Activated naive CD8-positive, alpha-beta T cell treated with anti-CD3 and anti-CD28 coated beads, Interleukin-2, amount 10 ng/mL, durations not matched to agents 7 days and 5 days (primary cell): ENCODE data around the gene CBLN3. TPM values are rescaled to one million over a fixed set of nuclear protein-coding genes. Genes with fewer than 3 reads are reported as not detected.
"Not testable (repeated sequence)": the region's sequence is repeated elsewhere in the genome, so short reads cannot be mapped to it uniquely, and the experiment has no call there.

Experiments
- ATAC-seq: fragments of 150-1000 bp; cut with Tn5 transposase; one replicate; pipeline ENCODE4 v1.10.0; 2021; ENCODE audit warnings: low read depth, moderate library complexity
- POLR2A ChIA-PET: fragments of 350-600 bp; sonication (Branson Sonifier 250); formaldehyde crosslinking; loops from one replicate; lab custom pipeline; 2021; ENCODE audit warnings: antibody characterized with exemption; lab: Charles Lee
- DNase-seq: peaks from one replicate; pipeline ENCODE4 v3.0.0; 2021
- H3K27ac Mint-ChIP-seq: one replicate; pipeline ENCODE4 v1.8.0; 2022; ENCODE audit warnings: mild to moderate bottlenecking, mixed read lengths
- H3K27me3 Mint-ChIP-seq: one replicate; pipeline ENCODE4 v1.8.0; 2022; ENCODE audit warnings: mild to moderate bottlenecking, moderate library complexity, mixed read lengths
- H3K36me3 Mint-ChIP-seq: one replicate; pipeline ENCODE4 v1.8.0; 2021; ENCODE audit warnings: mild to moderate bottlenecking, mixed read lengths
- H3K4me1 Mint-ChIP-seq: one replicate; pipeline ENCODE4 v1.8.0; 2021; ENCODE audit warnings: mixed read lengths
- H3K4me3 Mint-ChIP-seq: one replicate; pipeline ENCODE4 v1.8.0; 2022; ENCODE audit warnings: mild to moderate bottlenecking, moderate library complexity, mixed read lengths
- H3K9me3 Mint-ChIP-seq: one replicate; pipeline ENCODE4 v1.8.0; 2021; ENCODE audit warnings: mixed read lengths
- total RNA-seq, 2 experiments: library from RNA; stranded (reverse); gene quantifications; one replicate each; pipeline ENCODE4 v1.2.3, GENCODE V29; 2021

Gene CBLN3
- total RNA-seq, 2 experiments from 2014 or later = 3.2 to 3.8 TPM

GRCh38 chr14:24450828-24451227, 21.4 kb upstream of the CBLN3 start:
- H3K4me3 Mint-ChIP-seq, H3K27me3 Mint-ChIP-seq, H3K4me1 Mint-ChIP-seq, POLR2A ChIA-PET, ATAC-seq, H3K27ac Mint-ChIP-seq, DNase-seq: not testable (repeated sequence)
- H3K36me3 Mint-ChIP-seq = peaks cover 34% of the 10 kb centered on the region
- H3K9me3 Mint-ChIP-seq = peaks cover 12% of the 10 kb centered on the region

DNA sequence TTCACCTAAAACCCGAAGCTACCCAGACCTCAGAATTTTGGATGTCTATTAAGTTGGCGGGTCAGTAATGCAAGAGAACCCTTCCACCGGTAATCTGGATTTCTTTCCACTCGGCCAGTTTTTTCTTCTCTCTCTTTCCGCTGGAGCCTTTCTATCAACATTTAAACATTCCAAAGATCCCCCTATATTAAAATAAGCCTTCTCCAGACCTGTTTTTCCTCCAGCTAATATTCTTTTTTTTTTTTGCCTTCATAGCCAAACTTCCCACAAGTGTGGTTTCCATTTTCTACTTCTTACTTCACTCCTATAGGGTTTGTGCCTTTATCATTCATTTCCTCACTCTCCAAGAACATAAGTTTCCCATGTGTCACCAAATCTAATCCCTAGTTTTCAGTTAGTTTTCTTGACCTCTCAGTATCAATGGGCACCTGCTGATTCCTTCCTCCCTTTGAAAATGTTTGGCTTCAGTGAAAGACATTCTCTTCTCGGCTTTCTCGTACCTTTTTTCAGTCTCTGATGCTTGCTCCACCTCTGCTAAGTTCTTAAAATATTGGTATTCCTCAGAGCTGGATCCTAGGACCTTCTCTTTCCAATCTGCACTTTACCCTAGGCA, 13.7 kb upstream of the CBLN3 start:
- ATAC-seq (no peak), DNase-seq (no peak)
- POLR2A ChIA-PET = interaction anchor here (0.6 to 5.4 kb wide), 8 partner anchors 12 to 201 kb away, joined by 3 to 68 read pairs (median 4); partner anchors contain the start of genes CBLN3, KHNYN and TINF2
- Mint-ChIP-seq H3K27ac (peak overlapping the region; percentile 98), H3K9me3 (no peaks in the 10 kb centered on the region), H3K36me3 (peaks cover 21% of the 10 kb centered on the region), H3K27me3 (no peaks in the 10 kb centered on the region), H3K4me3 (peak overlapping the region; percentile 90), H3K4me1 (peaks cover 27% of the 10 kb centered on the region)

DNA sequence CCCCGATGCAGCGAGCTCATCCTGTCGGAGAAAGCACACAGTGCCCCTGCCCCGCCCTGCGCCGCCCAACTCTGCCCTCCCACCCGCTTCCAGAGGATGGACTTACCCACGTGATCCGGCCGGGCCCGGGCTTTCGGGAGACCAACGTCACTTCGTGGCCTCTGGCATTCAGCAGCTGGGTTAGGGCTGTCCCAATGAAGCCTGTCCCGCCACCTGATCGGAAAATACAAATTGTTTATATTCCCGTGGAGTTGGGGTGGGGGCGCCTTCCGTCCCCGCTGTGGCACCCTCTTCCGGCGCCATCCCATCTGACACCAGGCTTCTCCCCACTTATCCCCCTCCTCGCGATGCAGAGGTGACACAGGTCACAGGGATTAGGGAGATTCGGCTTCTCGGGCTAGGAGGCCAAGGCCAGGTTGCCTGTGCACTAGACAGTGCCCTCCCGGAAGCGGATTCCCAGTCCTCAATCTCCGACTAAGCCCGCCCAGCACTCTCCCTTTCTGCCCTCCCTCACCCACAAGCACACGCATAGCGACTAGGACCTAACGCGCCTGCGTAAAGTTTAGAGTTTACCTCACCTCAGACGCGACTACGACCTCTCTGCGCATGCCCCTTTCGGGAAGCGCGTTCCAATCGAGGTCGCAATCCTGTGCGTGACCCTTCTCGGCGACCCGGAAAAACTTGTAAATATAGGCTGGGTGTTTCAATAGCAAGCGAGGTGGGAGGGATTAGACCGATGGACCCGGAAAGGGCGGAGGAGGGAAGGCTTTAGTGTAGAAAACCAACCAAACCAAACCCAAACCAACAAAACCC, 13.0 kb upstream of the CBLN3 start, which contains the start of gene SDR39U1:
Gene SDR39U1, minus strand, starts transcription at position 537 of the 813 bp plus-strand sequence. Its CDS starts 7 bp downstream, at position 530.
- H3K4me3 Mint-ChIP-seq = peak within 1 kb of the TSS; percentile 90
- DNase-seq = peak; percentile 88
- POLR2A ChIA-PET = interaction anchor here (0.6 to 5.4 kb wide), 19 partner anchors 12 to 251 kb away, joined by 3 to 68 read pairs (median 4); partner anchors contain the start of genes CBLN3, CHMP4A, GZMH and KHNYN
- H3K27ac Mint-ChIP-seq = peak within 1 kb of the TSS; percentile 98
- peak; percentile 95 for ATAC-seq
- H3K4me1 Mint-ChIP-seq = peaks cover 33% of the 10 kb centered on the region
- H3K27me3 Mint-ChIP-seq = no peaks in the 10 kb centered on the region
- peaks cover 25% of the 10 kb centered on the region for H3K36me3 Mint-ChIP-seq
- no peaks in the 10 kb centered on the region for H3K9me3 Mint-ChIP-seq

GRCh38 chr14:24441904-24442239, 12.4 kb upstream of the CBLN3 start:
- no peaks in the 10 kb centered on the region for H3K27me3 Mint-ChIP-seq
- peaks cover 27% of the 10 kb centered on the region for H3K36me3 Mint-ChIP-seq
- no peak for DNase-seq
- no peaks in the 10 kb centered on the region for H3K9me3 Mint-ChIP-seq
- ATAC-seq = no peak
- H3K4me1 Mint-ChIP-seq = peaks cover 36% of the 10 kb centered on the region
- H3K4me3 Mint-ChIP-seq = peak overlapping the region; percentile 90
- POLR2A ChIA-PET = interaction anchor here (0.6 to 5.4 kb wide), 15 partner anchors 11 to 251 kb away, joined by 3 to 68 read pairs (median 4); partner anchors contain the start of genes CBLN3, CHMP4A, GZMH and KHNYN
- H3K27ac Mint-ChIP-seq = peak overlapping the region; percentile 98

DNA sequence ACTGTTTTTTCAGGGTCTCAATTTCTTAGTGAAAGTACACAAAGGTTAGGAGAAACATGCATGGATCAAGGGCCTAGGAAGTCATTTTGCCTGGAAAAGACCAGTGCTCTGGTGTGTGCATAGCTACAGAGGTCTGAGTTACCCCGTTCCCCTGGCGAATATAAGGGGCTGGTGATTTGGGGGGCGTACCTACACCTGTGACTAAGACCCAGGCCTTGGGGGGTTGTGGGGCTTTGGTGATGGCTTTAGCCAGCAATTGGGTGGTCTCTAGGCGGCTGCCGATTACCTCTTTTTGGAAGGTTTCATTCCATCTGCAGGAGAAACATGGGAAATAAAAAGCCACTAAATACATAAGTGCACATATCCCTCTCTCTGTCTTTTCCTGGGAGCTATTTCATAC, 12.0 kb upstream of the CBLN3 start:
- peak overlapping the region; percentile 98 for H3K27ac Mint-ChIP-seq
- H3K36me3 Mint-ChIP-seq = peaks cover 27% of the 10 kb centered on the region
- H3K9me3 Mint-ChIP-seq = no peaks in the 10 kb centered on the region
- no peaks in the 10 kb centered on the region for H3K27me3 Mint-ChIP-seq
- DNase-seq (no peak), ATAC-seq (no peak)
- peaks cover 40% of the 10 kb centered on the region for H3K4me1 Mint-ChIP-seq
- H3K4me3 Mint-ChIP-seq = peak overlapping the region; percentile 90
- POLR2A ChIA-PET = interaction anchor here (0.6 to 5.4 kb wide), 15 partner anchors 11 to 252 kb away, joined by 3 to 68 read pairs (median 4); partner anchors contain the start of genes CBLN3, CHMP4A, GZMH and KHNYN

- H3K27me3 Mint-ChIP-seq = no peaks in the 10 kb centered on the region
Observed at GRCh38 chr14:24440606-24441399, 11.3 kb upstream of the CBLN3 start.

DNA sequence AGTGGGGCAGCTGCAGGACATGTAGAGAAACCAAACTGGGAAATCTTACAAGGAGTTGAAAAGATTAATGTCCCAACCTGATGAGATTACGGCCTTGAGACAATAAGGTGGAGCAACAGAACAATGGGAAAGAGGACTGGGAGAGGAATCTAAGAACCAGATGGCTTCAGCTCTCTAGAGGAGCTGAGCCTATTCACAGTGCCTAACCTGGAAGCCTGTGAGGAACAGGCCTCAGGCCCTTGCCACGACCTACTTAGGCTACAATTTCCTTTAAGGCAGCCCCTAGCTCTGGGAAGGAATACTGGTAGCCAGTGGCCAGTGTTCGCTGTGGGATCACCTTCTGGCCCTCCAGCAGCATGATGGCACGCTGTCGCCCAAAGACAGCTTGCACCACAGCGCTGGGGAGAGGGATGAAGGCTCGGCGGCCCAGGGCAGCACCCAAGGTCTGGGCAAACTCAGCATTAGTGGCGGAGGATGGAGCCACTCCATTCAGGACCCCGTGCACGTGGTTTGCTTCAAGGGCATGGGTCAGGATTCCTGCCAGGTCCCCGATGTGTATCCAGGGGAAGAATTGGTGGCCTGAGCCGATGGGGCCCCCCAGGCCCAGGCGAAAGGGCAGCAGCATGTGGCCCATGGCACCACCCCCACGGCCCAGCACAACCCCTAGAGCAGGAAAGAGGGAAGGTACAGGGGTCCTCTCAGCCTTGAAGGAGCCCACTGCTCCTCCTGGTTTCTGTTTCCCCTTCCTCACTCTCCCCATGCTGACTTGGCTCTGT, 10.6 kb upstream of the CBLN3 start:
- Mint-ChIP-seq H3K4me3 (no peak overlapping the region), H3K4me1 (peaks cover 43% of the 10 kb centered on the region), H3K27ac (no peak overlapping the region), H3K36me3 (peaks cover 21% of the 10 kb centered on the region), H3K9me3 (no peaks in the 10 kb centered on the region), H3K27me3 (no peaks in the 10 kb centered on the region)
- DNase-seq (no peak), ATAC-seq (no peak)
- POLR2A ChIA-PET = interaction anchor here (5.4 kb wide), 1 partner anchor 9 kb away, joined by 68 read pairs; the partner anchor contains the start of genes CBLN3 and KHNYN

More at GRCh38 chr14:24440606-24441399, 11.3 kb upstream of the CBLN3 start:
- Mint-ChIP-seq H3K36me3 (peaks cover 25% of the 10 kb centered on the region), H3K4me3 (peak overlapping the region; percentile 90), H3K27ac (peak overlapping the region; percentile 52), H3K9me3 (no peaks in the 10 kb centered on the region), H3K4me1 (peaks cover 42% of the 10 kb centered on the region)
- no peak for DNase-seq
- POLR2A ChIA-PET = interaction anchor here (1.0 to 5.4 kb wide), 4 partner anchors 10 to 233 kb away, joined by 3 to 68 read pairs (median 5); partner anchors contain the start of genes CBLN3 and KHNYN
- ATAC-seq = no peak

- H3K9me3 Mint-ChIP-seq = no peaks in the 10 kb centered on the region
- H3K27ac Mint-ChIP-seq = peak overlapping the region; percentile 4
- H3K4me3 Mint-ChIP-seq = no peak overlapping the region
- H3K36me3 Mint-ChIP-seq = peaks cover 24% of the 10 kb centered on the region
- peaks cover 43% of the 10 kb centered on the region for H3K4me1 Mint-ChIP-seq
- no peak for ATAC-seq
- POLR2A ChIA-PET = interaction anchor here (5.4 kb wide), 1 partner anchor 9 kb away, joined by 68 read pairs; the partner anchor contains the start of genes CBLN3 and KHNYN
- no peak for DNase-seq
- H3K27me3 Mint-ChIP-seq = no peaks in the 10 kb centered on the region
Observed at GRCh38 chr14:24439257-24439656, 9.8 kb upstream of the CBLN3 start.

GRCh38 chr14:24438223-24439097, 9.0 kb upstream of the CBLN3 start:
- POLR2A ChIA-PET = interaction anchor here (1.0 to 5.4 kb wide), 3 partner anchors 8 to 106 kb away, joined by 3 to 68 read pairs (median 31); partner anchors contain the start of genes CBLN3 and KHNYN
- H3K27me3 Mint-ChIP-seq = no peaks in the 10 kb centered on the region
- DNase-seq (no peak), ATAC-seq (no peak)
- no peaks in the 10 kb centered on the region for H3K9me3 Mint-ChIP-seq
- no peak overlapping the region for H3K4me3 Mint-ChIP-seq
- peaks cover 43% of the 10 kb centered on the region for H3K4me1 Mint-ChIP-seq
- peak overlapping the region; percentile 89 for H3K27ac Mint-ChIP-seq
- peaks cover 27% of the 10 kb centered on the region for H3K36me3 Mint-ChIP-seq

DNA sequence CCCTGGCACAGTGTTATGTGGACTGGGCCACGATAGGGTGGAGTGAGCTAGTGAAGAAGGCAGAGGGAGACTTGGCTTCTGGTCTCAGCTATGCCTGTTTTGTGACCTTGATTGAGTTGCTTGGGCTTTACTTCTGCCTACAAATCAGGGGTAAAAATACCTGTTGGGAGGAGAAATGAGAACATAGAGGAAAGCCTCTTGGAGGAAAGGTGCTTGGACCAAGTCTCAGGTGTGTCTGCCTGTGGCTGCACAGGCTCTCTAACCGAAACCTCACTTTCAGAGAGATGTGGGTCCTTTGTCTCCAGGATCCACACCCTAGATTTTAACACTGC, 8.2 kb upstream of the CBLN3 start:
- POLR2A ChIA-PET = interaction anchor here (0.7 to 3.7 kb wide), 5 partner anchors 72 to 195 kb away, joined by 3 to 31 read pairs (median 3); partner anchors contain the start of gene TINF2
- Mint-ChIP-seq H3K36me3 (peaks cover 33% of the 10 kb centered on the region), H3K27ac (peak overlapping the region; percentile 89), H3K4me1 (peaks cover 41% of the 10 kb centered on the region), H3K4me3 (peak overlapping the region; percentile 34), H3K9me3 (no peaks in the 10 kb centered on the region), H3K27me3 (no peaks in the 10 kb centered on the region)
- DNase-seq = no peak
- no peak for ATAC-seq

- no peaks in the 10 kb centered on the region for H3K9me3 Mint-ChIP-seq
- peak; percentile 37 for ATAC-seq
- peak overlapping the region; percentile 75 for H3K4me3 Mint-ChIP-seq
- peak overlapping the region; percentile 89 for H3K27ac Mint-ChIP-seq
- peaks cover 33% of the 10 kb centered on the region for H3K36me3 Mint-ChIP-seq
- POLR2A ChIA-PET = interaction anchor here (0.6 to 3.7 kb wide), 9 partner anchors 72 to 301 kb away, joined by 3 to 31 read pairs (median 3); partner anchors contain the start of genes PSME1, RIPK3 and TINF2
- peaks cover 39% of the 10 kb centered on the region for H3K4me1 Mint-ChIP-seq
- no peaks in the 10 kb centered on the region for H3K27me3 Mint-ChIP-seq
- DNase-seq = no peak
Observed at GRCh38 chr14:24437020-24437735, 7.7 kb upstream of the CBLN3 start.
